H9 (cell line): Measurements from ENCODE around the gene RGS3. TPM values are rescaled to one million over a fixed set of nuclear protein-coding genes. Genes with fewer than 3 reads are reported as not detected.

Experiments
- DNase-seq: peaks from one replicate; pipeline ENCODE4 v3.0.0-alpha.2; 2017
- H2AFZ ChIP-seq: one replicate; pipeline ENCODE4 v1.6.1; 2013; ENCODE audit warnings: mild to moderate bottlenecking, low read length, control low read depth, moderate library complexity
- H2AK5ac ChIP-seq: 2 replicates; pipeline ENCODE4 v1.6.1; 2013; ENCODE audit warnings: low read length, control low read depth, mixed read lengths; ENCODE audit not compliant: insufficient read length
- H2BK120ac ChIP-seq: one replicate; pipeline ENCODE4 v1.6.1; 2013; ENCODE audit warnings: low read depth, mild to moderate bottlenecking, low read length, control low read depth, inconsistent platforms; ENCODE audit not compliant: poor library complexity, severe bottlenecking
- H2BK12ac ChIP-seq: 2 replicates; pipeline ENCODE4 v1.6.1; 2013; ENCODE audit warnings: low read length, control low read depth, mixed read lengths, low read depth; ENCODE audit not compliant: insufficient read length
- H2BK15ac ChIP-seq: 2 replicates; pipeline ENCODE4 v1.6.1; 2013; ENCODE audit warnings: low read depth, low read length, control low read depth
- H2BK20ac ChIP-seq: one replicate; pipeline ENCODE4 v1.6.1; 2013; ENCODE audit warnings: low read depth, mild to moderate bottlenecking, low read length, control low read depth, inconsistent platforms; ENCODE audit not compliant: poor library complexity, severe bottlenecking
- H2BK5ac ChIP-seq: 2 replicates; pipeline ENCODE4 v1.6.1; 2013; ENCODE audit warnings: low read length, control low read depth, mixed read lengths; ENCODE audit not compliant: insufficient read length
- H3K14ac ChIP-seq: 2 replicates; pipeline ENCODE4 v1.6.1; 2013; ENCODE audit warnings: low read length, control low read depth; ENCODE audit not compliant: insufficient read depth
- H3K18ac ChIP-seq: 2 replicates; pipeline ENCODE4 v1.6.1; 2013; ENCODE audit warnings: low read depth, mild to moderate bottlenecking, mixed read lengths, low read length, control low read depth; ENCODE audit not compliant: insufficient read length
- H3K23ac ChIP-seq: 2 replicates; pipeline ENCODE4 v1.6.1; 2013; ENCODE audit warnings: low read length, control low read depth, mixed read lengths, low read depth; ENCODE audit not compliant: insufficient read length
- H3K23me2 ChIP-seq: 2 replicates; pipeline ENCODE4 v1.6.1; 2013; ENCODE audit warnings: low read depth, mild to moderate bottlenecking, mixed read lengths, low read length, control low read depth; ENCODE audit not compliant: insufficient read length, poor library complexity, severe bottlenecking
- H3K27ac ChIP-seq: 2 replicates; pipeline ENCODE4 v1.5.1; 2013; ENCODE audit warnings: low read length, control low read depth, mixed read lengths, low read depth; ENCODE audit not compliant: insufficient read length
- H3K27me3 ChIP-seq: 2 replicates; pipeline ENCODE4 v1.6.1; 2013; ENCODE audit warnings: low read length, control low read depth, inconsistent platforms; ENCODE audit not compliant: insufficient read depth
- H3K4ac ChIP-seq: 2 replicates; pipeline ENCODE4 v1.6.1; 2013; ENCODE audit warnings: low read depth, mild to moderate bottlenecking, control low read depth, inconsistent platforms, low read length, moderate library complexity
- H3K4me1 ChIP-seq: 2 replicates; pipeline ENCODE4 v1.6.1; 2013; ENCODE audit warnings: low read length, control low read depth, inconsistent platforms; ENCODE audit not compliant: insufficient read depth
- H3K4me2 ChIP-seq: 2 replicates; pipeline ENCODE4 v1.6.1; 2013; ENCODE audit warnings: low read length, control low read depth, mixed read lengths; ENCODE audit not compliant: insufficient read length, insufficient read depth
- H3K56ac ChIP-seq: 2 replicates; pipeline ENCODE4 v1.6.1; 2013; ENCODE audit warnings: low read depth, mild to moderate bottlenecking, mixed read lengths, low read length, control low read depth; ENCODE audit not compliant: insufficient read length
- H3K79me1 ChIP-seq: 2 replicates; pipeline ENCODE4 v1.6.1; 2013; ENCODE audit warnings: low read depth, mild to moderate bottlenecking, moderate library complexity, low read length, control low read depth, inconsistent platforms; ENCODE audit not compliant: insufficient read depth, poor library complexity, severe bottlenecking
- H3K79me2 ChIP-seq: 2 replicates; pipeline ENCODE4 v1.6.1; 2013; ENCODE audit warnings: low read length, control low read depth, inconsistent platforms; ENCODE audit not compliant: insufficient read depth
- H3K9ac ChIP-seq: 2 replicates; pipeline ENCODE4 v1.6.1; 2013; ENCODE audit warnings: low read length, control low read depth, mixed read lengths; ENCODE audit not compliant: insufficient read length; ENCODE audit errors: extremely low read depth
- H3K9me3 ChIP-seq: one replicate; pipeline ENCODE4 v1.6.1; 2013; ENCODE audit warnings: low read depth, low read length, inconsistent platforms; ENCODE audit not compliant: control insufficient read depth
- H3T11ph ChIP-seq: one replicate; pipeline ENCODE4 v1.6.1; 2013; ENCODE audit warnings: mild to moderate bottlenecking, low read length, control low read depth, inconsistent platforms
- H4K20me1 ChIP-seq: one replicate; pipeline ENCODE4 v1.6.1; 2013; ENCODE audit not compliant: control insufficient read depth, insufficient read length, insufficient read depth
- H4K5ac ChIP-seq: 2 replicates; pipeline ENCODE4 v1.6.1; 2013; ENCODE audit warnings: low read depth, mild to moderate bottlenecking, mixed read lengths, low read length, control low read depth; ENCODE audit not compliant: insufficient read length
- H4K8ac ChIP-seq: replicated peaks from 2 replicates; pipeline ENCODE4 v1.6.1; 2013; ENCODE audit warnings: low read length, control low read depth, mixed read lengths, low read depth; ENCODE audit not compliant: insufficient read length
- H4K91ac ChIP-seq: 2 replicates; pipeline ENCODE4 v1.6.1; 2013; ENCODE audit warnings: low read depth, mild to moderate bottlenecking, moderate library complexity, mixed read lengths, low read length, control low read depth; ENCODE audit not compliant: insufficient read length
- H3K27ac Mint-ChIP-seq, 3 experiments: 2 replicates in 2 of 3; 3 replicates in 1 of 3; pipeline ENCODE4 v1.8.0; 2020 to 2021; ENCODE audit warnings: mixed read lengths in 3 of 3, mild to moderate bottlenecking in 1 of 3, moderate library complexity in 1 of 3
- H3K27me3 Mint-ChIP-seq: 2 replicates; pipeline ENCODE4 v1.8.0; 2021; ENCODE audit warnings: low read depth, mild to moderate bottlenecking, moderate library complexity, mixed read lengths
- H3K36me3 Mint-ChIP-seq, 3 experiments: 2 replicates in 2 of 3; 3 replicates in 1 of 3; pipeline ENCODE4 v1.8.0; 2020 to 2021; ENCODE audit warnings: low read depth in 3 of 3, mixed read lengths in 3 of 3; ENCODE audit not compliant: insufficient read depth in 1 of 3
- H3K4me1 Mint-ChIP-seq, 2 experiments: 2 replicates each; pipeline ENCODE4 v1.8.0; 2020; ENCODE audit warnings: mixed read lengths in 2 of 2
- H3K4me3 Mint-ChIP-seq, 2 experiments: 2 replicates in 1 of 2; 3 replicates in 1 of 2; pipeline ENCODE4 v1.8.0; 2020 to 2021; ENCODE audit warnings: mild to moderate bottlenecking in 2 of 2, mixed read lengths in 2 of 2, moderate library complexity in 1 of 2
- H3K9me3 Mint-ChIP-seq, 2 experiments: 2 replicates in 1 of 2; 3 replicates in 1 of 2; pipeline ENCODE4 v1.8.0; 2020; ENCODE audit warnings: mild to moderate bottlenecking in 2 of 2, mixed read lengths in 2 of 2, moderate library complexity in 1 of 2
- WGBS: extraction: QIAGEN DNeasy Blood & Tissue Kit; methylation state at CpG from one replicate; pipeline ENCODE4 v1.1.7; 2013; ENCODE audit warnings: missing lambda C conversion rate, low lambda C conversion rate, mixed read lengths; ENCODE audit not compliant: insufficient read length; ENCODE audit errors: extremely low coverage; 5-methylcytosine and 5-hydroxymethylcytosine counted together
- total RNA-seq: library from RNA; stranded (reverse); gene quantifications from 2 replicates; pipeline ENCODE4 v1.2.1, GENCODE V29; 2021
- TF ChIP-seq, protein P1 (sequence below): fragments of 200-600 bp; sonication (generic); conservative IDR thresholded peaks from 3 replicates; pipeline ENCODE4 v1.8.0; 2021; ENCODE audit warnings: antibody characterized with exemption, mild to moderate bottlenecking

Gene RGS3
- total RNA-seq, 1 experiment from 2014 or later, result 13.9 TPM

DNA sequence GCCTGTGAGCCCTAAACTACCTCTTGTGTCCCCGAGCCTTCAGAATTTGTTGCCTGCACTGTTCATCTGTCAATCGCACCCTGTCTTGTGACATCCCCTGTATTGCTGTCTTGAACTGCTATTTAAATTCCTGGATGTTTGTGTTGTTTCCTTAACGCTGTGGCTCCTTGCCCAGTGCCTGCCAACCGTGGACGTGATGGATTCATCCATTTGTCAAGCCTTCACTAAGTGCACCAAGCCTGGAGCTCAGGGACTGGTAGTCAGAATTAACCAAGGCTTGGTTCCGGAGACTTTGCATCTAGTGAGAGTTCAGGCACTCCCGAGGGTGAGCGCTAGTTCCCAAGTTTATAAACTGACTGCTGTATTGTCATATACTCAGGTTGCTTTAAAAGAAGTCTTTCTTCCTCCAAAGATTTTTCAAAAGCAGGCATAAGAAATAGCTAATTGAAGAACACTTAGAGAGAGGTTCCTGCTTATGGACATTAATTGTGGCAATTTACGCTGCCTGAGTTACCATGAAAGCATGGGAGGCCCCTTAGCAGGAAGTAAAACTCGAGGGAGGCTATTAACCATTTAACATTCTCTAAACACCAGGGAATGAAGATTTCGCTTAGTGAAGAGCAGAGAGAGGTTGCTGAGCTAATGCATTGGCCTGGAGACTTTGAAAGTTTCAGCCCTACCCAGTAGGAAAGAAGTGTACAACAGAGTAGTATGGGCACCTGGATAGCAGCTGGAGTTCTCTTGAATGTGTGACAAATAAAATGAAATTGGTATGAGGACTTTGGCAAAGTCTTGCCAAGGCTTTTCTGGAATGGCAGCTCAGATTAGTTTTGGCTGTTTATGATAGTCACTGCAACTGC, 29.0 kb downstream of the RGS3 start:
- WGBS, result no CpG with 5 or more reads among the region's 11 CpGs
- Histone ChIP-seq H3K4me2 (no peak overlapping the region), H3K18ac (no peak overlapping the region), H3K79me1 (no peaks in the 10 kb centered on the region), H4K8ac (no peak overlapping the region), H4K5ac (no peak overlapping the region), H3K27ac (no peak overlapping the region), H2BK20ac (no peak overlapping the region), H3K4me1 (no peaks in the 10 kb centered on the region; the same call in 1 of the 2 replicates), H3K4ac (no peak overlapping the region), H2BK15ac (no peak overlapping the region), H2AK5ac (no peak overlapping the region), H2BK12ac (no peak overlapping the region), H2BK120ac (no peak overlapping the region), H3K23me2 (no peaks in the 10 kb centered on the region), H2BK5ac (no peak overlapping the region), H4K91ac (no peak overlapping the region), H3K9me3 (no peaks in the 10 kb centered on the region), H3K14ac (no peak overlapping the region), H3K9ac (no peak overlapping the region), H3T11ph (no peak overlapping the region), H3K27me3 (no peaks in the 10 kb centered on the region), H3K79me2 (no peaks in the 10 kb centered on the region), H2AFZ (no peak overlapping the region), H4K20me1 (no peaks in the 10 kb centered on the region), H3K56ac (no peak overlapping the region), H3K23ac (no peak overlapping the region)
- TF ChIP-seq, protein P1, sequence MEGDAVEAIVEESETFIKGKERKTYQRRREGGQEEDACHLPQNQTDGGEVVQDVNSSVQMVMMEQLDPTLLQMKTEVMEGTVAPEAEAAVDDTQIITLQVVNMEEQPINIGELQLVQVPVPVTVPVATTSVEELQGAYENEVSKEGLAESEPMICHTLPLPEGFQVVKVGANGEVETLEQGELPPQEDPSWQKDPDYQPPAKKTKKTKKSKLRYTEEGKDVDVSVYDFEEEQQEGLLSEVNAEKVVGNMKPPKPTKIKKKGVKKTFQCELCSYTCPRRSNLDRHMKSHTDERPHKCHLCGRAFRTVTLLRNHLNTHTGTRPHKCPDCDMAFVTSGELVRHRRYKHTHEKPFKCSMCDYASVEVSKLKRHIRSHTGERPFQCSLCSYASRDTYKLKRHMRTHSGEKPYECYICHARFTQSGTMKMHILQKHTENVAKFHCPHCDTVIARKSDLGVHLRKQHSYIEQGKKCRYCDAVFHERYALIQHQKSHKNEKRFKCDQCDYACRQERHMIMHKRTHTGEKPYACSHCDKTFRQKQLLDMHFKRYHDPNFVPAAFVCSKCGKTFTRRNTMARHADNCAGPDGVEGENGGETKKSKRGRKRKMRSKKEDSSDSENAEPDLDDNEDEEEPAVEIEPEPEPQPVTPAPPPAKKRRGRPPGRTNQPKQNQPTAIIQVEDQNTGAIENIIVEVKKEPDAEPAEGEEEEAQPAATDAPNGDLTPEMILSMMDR, result no peak
- no peaks in the 10 kb centered on the region for H3K36me3 Mint-ChIP-seq
- DNase-seq, result no peak
- H3K4me3 Mint-ChIP-seq, result no peak overlapping the region
- peaks cover 6 to 9% of the 10 kb centered on the region in 2 experiments; a peak in 3 of 4 replicates for H3K4me1 Mint-ChIP-seq
- H3K27ac Mint-ChIP-seq, result peak overlapping the region in 2 of 3 experiments; percentile 4 to 52; a peak in 3 of 7 replicates
- no peaks in the 10 kb centered on the region for H3K9me3 Mint-ChIP-seq
- H3K27me3 Mint-ChIP-seq, result no peaks in the 10 kb centered on the region; the same call in 1 of the 2 replicates
